HG03097 (cell line): Measurements from ENCODE around the gene AGAP1.

Experiments
- ATAC-seq: cut with Tn5 transposase; IDR thresholded peaks from one replicate; pipeline ENCODE4 v1.9.1; 2021; ENCODE audit not compliant: unreplicated experiment, low FRiP score

Gene AGAP1

GRCh38 chr2:236179236-236180075 is 685.6 kb downstream of the AGAP1 start:
- no peak for ATAC-seq

GRCh38 chr2:236180076-236180816 is 686.4 kb downstream of the AGAP1 start:
- ATAC-seq: no peak

GRCh38 chr2:236180831-236181453 is 687.1 kb downstream of the AGAP1 start:
- ATAC-seq: no peak
